NCI-H524 treated with DMSO at 0.1 percent for 48 hours (cell line): ENCODE results near the gene ARHGAP19.

Source experiments
- DNase-seq: peaks from one replicate; lab custom pipeline; 2025; lab: John Stamatoyannopoulos, UW

ARHGAP19 gene, protein sequence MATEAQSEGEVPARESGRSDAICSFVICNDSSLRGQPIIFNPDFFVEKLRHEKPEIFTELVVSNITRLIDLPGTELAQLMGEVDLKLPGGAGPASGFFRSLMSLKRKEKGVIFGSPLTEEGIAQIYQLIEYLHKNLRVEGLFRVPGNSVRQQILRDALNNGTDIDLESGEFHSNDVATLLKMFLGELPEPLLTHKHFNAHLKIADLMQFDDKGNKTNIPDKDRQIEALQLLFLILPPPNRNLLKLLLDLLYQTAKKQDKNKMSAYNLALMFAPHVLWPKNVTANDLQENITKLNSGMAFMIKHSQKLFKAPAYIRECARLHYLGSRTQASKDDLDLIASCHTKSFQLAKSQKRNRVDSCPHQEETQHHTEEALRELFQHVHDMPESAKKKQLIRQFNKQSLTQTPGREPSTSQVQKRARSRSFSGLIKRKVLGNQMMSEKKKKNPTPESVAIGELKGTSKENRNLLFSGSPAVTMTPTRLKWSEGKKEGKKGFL

DNA sequence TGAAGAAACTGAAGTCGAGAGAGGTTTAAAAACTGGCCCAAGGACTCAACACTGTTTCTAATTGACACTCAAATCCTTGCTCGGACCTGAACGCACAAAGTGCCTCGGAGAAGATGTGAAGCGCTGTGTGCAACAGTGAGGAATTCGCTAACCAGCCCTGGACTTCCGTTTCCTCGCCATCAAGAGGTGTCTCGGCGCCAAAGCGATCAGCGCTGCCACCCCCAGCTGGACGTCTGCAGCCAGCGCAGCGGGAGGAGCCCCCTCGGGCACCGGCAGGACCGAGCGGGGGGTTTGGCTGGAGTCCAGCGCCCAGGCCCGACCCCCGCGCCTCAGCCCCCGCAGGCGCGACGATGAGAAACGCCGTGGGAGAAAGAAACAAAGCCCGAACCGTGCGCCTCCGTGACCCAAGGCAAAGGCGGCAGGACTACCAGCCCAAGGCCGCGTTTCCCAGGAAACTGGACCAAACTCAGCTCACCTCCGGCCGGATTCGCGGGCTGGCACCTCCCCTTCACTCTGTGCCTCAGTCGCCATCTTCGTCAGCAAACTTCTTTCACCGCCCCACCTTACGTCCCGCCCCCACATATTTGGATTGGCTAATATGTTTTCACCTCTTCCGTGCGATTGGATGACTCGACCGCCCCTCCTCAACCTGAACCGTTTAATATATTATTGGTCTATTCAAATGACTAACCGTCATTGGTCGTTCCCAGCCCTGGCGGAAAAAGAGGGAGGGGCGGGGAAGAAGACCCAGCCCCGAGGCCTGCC, at the start of gene ARHGAP19:
TSS of gene ARHGAP19 (minus strand) at position 541 of the 765 bp plus-strand sequence. CDS start at position 531, 10 bp downstream.
- DNase-seq, result peak; percentile 70

DNA sequence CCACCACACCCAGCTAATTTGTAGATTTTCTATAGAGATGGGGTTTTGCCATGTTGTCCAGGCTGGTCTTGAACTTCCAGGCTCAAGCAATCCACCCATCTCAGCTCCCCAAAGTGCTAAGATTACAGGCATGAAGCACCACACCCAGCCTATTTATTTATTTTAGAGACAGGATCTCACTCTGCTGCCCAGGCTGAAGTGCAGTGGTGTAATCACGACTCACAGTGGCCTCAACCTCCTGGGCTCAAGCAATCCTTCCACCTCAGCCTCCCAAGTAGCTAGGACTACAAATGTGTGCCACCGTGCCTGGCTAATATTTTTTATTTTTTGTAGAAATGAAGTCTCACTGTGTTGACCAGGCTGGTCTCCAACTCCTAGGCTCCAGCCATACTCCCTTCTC, 49.0 kb upstream of the ARHGAP19 start:
- DNase-seq, result no peak

DNA sequence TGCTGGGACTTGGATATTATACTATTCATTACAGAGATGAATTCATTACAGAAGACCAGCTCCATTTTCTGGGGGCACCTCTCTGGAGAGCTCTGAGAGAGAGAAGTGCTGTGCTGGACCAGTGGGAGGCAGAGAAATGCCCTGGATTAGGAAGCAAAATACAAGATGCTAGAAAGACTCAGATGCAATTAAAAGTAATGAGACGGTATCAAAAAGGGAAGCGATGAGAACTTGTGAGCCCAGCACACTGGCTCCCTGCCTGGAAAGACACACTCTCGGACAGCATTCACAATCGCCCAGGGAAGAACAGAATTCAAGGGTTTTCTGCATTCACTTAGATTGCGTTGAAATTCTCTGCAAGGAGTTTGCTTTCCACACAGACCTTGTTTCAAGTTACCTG, 45.6 kb upstream of the ARHGAP19 start:
- DNase-seq, result no peak

DNA sequence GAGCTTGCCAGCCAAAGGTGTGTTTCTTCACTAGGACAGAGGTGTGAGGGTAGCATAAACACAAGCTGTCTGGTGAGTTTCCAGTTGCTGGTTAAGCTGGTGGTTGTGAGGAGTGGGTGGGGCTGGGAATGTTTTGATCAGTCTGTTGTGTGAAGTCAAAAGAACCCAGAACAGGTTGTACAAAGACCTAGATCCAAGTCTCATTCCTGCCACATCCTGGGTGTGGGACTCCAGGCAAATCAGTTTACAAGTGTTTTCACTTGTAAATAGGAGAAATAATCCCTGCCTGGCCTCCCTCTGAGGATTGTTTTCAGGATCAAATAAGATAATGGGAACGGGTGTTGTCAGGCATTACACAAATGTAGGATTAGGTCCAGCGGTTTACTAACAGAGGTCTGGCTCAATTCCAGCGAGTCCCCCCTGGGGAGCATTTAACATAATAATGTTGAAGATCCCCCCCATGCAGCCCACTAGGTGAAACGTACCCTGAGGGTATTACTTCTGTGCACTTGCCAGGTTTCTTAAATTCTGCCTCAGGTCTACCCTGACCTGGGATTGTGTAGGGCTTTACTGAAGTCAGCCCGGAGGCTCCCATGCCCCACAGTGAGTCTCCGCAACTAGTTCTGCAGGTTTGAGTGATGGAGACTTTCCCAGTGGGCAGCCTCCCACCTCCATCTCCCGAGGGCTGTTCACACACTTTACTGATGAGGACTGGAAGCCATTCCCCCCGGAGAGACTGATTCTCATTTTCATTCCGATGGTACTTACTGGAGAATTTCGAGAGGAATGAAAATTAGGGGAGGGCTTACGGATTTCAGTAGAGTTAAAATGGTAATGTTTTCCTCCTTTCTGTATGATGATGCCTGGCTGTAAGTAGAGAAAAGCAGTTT, 44.8 kb upstream of the ARHGAP19 start:
- no peak for DNase-seq

DNA sequence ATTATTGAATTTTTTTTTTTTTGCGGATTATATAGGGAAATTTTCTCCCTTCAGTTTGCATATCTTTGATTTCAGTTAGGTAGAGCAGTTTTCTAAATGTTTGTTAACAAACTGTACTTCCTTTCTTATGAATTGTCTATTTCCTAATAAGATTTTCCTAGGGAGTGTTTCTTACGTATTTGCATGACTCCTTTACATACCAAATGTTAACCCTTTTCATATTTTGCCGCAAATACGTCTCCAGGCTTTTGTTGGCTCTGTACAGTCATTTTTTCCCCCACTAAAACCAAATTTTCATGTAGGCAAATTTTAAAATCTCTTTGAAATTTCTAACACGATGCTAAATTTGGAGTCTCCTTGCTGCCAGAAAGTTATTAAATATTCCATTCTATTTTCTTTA, 44.0 kb upstream of the ARHGAP19 start:
- no peak for DNase-seq

DNA sequence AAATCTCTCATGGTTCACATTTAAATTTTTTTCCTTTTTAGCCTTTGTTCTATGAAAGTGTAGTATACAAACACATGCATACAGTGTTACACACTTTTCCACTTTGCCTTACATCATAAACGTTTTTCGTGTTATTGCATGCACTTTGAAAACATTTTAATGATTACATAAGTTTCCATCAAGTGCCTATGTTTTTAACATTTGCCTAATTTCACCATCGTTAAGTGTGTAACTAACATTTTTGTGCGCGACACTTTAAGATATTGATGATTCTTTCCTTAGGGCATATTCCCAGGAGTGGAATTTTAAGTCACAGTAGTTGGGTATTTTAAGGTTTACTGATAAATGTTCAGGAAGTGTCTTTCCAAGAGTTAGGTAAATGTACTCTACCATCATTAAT, 43.6 kb upstream of the ARHGAP19 start:
- DNase-seq, result no peak

DNA sequence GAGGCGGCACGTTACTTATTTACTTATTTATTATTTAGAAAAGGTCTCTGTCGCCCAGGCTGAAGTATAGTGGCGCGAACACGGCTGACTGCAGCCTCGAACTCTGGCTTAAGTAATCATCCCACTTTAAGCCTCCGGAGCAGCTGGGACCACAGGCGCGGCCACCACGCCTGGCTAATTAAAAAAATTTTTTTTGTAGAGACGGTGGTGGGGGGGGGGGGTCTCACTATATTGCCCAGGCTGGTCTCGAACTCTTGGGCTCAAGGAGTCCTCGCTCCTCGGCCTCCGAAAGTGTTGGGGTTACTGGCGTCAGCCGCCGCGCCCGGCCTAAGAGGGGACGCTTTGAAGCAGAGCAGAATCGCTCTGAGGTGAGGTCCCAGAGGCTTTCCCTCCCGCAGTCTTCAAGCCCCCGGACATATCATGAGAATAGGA, 42.8 kb upstream of the ARHGAP19 start:
- DNase-seq, result no peak

DNA sequence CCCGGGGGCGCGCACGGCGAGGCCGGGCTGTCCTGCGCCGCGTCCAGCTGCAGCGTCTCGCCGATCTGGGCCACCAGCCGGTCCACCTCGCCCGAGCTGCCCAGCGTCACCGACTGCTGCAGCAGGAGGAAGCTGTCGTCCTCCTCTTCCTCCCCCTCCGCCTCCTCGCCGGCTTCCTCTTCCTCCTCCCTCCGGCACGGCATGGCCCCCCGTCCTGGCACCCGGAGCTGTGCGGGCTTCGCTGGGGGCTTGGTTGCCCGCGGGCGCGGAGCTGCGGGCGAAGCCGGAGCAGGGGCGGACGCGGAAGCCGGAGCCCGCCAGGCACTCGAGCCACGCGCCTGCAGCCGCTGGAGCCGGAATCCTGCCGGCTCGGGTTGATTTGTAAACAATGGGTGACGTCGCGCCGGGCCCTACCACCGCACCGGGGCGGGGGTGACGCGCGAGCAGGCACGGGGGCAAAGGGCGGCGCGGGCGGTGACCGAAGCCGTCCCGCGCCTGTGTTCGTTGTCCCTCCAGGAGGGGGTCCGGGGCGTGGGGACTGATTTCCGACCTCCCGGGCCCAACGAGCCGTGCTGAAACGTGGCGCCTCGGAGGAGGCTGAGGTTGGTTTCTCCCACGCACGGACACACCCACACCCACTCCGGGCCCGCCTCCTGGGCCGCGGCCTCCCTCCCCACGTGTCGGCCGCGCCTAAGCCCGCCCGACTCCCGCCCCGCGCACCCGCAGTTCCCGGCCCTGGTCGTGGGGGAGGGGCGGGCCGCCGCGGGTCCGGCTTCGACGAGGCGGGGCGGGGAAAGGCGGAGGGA, 42.1 kb upstream of the ARHGAP19 start, which contains the start of gene FRAT2:
TSS of gene FRAT2 (minus strand) at position 360 of the 806 bp plus-strand sequence. CDS start at position 203, 157 bp downstream.
- no peak for DNase-seq

DNA sequence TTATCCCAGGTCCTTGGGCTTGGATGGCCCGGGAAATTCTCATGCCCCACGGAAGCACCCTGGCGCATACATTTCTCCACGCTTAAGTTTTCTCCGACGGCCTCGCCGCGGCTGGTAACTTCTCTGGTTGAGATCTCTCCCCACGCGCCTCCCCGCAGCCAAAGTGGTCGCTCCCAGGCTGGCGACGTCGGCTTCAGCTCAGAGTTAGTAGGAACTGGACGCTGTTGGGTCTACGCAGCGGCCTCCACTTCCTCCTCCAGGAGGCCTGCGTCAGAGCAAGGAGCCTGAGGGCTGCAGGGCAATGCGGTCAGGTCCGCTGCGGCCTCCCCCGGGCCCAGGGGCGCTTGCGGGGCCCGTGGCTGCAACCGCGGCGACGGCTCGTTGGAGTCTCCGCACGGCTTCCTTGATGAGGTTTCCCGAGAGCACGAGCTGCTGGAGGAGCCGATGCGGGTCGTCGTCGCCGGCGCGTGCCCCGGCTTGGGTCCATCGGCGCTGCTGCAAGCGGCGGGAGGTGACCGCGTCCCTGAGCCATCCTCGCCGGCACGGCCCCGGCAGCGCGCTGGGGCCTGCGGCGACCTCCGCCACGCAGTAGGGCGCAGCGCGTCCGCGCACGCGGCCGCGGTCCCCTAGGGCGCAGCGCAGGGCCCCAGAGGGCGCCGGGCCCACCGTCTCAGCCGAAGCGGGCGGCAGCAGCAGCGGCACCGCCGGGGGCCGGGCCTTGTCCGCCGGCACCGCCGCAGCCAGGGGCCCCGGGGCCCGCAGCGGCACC, 41.3 kb upstream of the ARHGAP19 start:
- no peak for DNase-seq

DNA sequence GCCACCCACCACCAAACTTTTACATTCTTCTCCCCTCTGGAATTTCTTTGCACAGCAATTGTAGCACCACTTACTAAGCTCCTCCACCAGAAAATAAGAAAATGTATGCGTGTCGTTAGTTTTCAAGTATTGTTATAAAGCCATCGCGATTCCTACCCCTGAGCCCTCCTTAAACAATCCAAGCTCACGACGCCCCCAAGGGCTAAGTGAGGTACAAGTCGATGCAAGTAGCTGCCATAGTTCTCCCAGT, 40.8 kb upstream of the ARHGAP19 start:
- no peak for DNase-seq

DNA sequence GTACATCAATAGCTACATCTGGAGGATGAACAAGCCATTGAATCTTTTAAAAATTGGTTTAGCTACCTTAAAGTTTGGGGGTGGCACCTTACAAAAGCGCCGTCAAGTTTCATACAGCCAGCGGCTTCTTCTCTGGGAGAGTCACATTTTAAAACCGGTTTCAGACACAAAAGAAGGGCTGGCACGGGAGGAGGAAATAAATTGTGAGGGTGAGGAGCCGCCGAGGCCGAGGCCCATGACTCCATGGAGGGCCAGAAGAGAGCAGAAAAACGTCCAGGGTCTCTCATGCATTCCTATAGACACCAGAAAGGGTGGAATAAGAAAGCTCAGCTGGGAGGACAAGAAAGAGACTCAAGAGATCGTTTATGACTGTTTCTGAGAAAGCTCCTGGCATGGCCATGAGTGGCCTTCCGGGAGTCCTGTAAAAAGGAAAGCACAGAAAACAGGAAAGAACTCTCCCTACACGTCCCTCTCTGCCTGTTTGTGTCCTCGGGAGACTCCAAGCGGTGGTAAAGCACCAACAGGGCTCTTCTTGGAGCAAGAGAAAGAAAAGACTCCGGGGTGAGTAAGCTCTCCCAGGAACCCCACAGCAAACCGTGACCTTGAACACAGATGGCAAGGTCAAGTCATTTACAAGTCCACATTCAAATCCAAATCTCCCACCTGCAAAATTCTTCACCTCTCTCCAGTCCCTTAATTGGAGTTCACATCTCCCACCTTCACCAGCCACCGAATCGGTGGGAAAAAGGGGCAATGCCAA, 40.3 kb upstream of the ARHGAP19 start:
- DNase-seq, result no peak

DNA sequence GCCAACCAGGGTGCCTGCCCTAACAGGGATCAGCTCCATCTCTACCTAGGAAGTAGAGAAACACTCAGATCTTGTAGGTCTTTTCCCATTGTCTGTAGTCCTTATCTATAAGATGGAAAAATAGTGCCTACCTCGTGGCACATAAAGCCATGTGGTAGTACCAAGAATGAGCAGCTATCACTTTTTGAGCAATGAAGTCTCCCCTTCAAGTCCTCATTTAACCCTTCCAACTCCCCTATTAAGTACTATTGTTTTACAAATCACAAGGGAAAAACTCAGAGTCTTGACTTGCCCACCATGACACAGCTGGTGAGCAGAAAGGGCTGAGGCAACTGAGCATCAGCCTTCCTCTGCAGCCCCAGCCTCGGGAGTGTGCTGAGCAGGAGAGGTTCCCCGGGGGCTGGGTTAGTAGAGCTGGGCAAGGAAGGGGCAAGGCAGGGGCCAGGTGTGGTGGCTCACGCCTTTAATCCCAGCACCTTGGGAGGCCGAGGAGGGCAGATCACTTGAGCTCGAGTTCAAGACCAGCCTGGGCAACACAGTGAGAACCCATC, 38.8 kb upstream of the ARHGAP19 start:
- DNase-seq, result no peak

DNA sequence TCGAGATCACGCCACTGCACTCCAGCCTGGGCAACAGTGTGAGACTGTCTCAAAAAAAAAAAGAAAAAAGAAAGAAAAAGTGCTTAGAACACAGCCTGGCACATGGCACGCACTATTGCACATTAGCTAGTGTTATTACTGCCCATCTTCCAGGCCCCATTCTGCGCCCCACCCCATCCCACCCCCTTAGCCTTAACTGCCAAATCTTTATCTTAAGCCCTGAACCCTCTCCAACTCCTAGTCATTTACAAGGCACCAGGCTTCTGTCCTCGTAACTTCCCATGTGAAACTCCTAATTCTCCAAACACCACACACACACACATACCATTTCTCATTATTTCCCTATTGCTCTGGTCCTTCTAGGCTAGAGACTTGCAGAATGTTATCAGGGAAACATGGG, 37.3 kb upstream of the ARHGAP19 start:
- DNase-seq, result no peak

DNA sequence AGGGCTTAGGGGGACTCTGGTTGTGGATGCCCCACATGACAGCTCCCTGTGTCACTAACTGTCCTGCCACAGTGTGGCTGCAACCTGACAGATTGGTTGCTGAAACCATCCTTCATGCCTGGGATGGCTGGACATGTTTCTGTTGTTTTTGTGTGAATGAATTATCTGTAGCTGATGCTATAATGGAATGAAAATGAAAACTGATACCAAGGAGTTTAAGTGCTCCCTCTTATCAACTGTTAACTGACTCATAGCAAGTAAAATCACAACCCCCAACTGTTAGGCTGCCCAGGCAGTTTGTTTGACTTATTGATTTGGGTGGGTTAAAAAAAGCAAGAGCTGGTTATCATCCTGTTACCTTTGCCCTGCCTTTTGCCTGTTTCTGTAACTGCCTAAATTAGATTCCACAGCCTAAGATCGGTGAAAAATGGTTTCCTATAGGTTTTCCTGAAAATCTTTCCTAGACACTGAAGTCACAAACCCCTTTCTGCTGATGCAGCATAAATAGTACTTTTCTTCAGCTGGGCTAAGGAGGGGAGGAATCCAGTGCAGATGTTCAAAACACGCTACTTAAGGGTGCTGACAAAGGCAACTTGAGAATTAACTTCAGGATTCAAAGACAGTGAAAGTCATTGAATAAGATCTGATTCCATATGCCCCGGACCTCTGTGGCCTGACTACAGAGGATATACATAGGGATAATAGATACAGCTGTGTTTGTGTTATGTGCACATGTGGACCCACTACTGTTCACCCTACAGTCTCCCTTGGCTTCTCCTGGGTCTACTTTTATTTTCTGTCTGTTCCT, 36.4 kb upstream of the ARHGAP19 start:
- no peak for DNase-seq

DNA sequence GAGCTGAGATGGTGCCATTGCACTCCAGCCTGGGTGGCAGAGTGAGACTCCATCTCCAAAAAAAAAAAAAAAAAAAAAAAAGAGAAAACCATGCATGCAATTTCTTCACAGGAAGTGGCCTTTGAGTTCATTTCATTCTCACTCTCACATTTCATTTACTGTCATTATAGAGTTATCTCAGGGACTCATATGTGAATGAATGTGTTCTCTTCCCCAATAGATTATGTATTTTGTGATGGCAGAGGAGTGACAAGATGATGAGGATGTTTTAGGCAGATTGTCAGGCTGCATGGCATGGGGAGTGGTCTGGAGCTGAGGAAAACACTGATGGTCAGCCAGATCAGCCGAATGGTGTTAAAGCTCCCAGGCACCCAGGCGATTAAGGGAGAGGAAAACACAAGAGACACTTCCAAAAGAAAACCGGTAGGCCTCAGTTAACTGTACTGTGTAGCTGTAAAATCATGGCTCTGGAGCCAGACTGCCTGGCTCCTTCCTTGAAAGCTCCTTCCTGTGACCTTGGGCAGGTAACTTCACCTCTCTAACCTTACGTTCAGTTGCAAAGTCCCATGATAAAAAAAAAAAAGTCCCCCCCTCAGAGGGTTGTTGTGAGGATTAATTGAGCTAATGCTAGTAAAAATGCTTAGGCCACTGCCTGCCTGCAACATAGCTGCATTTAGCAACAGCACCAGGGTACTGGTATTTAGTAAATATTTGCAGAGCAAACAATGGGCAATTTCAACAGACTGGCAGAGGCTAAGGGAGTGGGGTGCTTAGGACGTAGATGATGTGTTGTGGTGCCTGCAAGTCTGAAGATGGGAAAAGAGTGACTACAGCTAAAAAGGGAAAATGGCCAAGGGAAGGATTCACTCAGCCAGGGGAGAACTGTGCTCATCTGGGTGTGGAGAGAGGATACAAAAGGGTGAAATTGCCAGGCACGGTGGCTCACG, 35.2 kb upstream of the ARHGAP19 start:
- no peak for DNase-seq

DNA sequence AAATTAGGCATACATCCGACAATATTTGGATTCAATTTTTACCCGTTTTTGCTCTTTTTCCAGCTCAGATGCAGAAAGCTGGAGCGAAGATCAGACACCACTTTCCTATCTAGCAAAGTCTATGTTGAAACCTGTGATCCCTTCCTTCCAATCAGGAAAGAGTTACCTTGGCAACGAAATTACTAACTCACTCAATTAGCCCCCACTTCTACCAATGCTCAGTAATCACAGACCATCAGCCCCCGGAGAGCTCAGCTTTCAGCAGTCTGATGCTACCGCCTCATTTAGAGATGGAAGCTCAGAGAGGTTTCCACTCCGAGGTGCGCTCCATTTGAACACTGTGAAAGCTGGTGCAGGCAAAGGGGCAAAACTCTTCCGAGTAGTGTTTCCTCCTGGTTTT, 33.3 kb upstream of the ARHGAP19 start:
- DNase-seq, result no peak

DNA sequence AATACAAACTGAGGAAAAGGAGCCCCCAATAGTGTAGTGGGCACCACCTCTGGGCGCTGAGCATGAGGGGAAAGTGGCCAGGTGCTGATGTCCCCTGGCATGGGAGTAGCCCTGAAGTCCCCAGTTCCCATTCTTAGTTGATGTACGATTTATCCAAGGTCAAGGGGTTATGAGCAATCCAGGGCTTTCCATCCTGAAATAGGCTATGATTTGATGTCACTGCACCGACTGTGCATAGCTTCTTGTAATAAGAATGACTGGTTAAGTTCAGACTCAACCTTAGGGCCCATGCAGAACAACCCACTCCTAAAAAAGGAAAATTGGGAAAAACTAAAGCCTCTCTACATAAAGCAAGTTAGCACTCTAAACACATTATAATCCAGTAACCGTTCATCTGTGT, 31.1 kb upstream of the ARHGAP19 start:
- DNase-seq, result no peak

DNA sequence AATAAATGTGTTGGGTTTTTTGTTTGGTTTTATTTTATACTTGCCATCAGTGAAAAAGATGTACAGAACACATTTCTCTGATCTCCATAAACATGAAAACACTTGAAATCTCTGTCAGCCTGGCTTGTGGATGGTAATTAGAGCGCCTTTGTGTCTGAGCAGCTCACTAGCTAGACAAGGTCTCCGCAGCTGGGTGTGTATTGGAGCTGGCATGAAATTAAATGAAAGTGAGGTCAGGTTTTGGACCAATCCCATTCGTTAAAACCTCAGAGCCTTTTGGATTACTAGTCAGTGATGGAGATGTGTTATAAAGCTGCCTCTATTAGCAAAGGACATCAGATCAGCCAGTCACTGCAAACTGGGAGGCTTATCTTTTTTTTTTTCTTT, 29.4 kb upstream of the ARHGAP19 start:
- DNase-seq, result no peak
